Left lung (tissue), 10 donors: ENCODE results near the gene ZNF580. TPM values are rescaled to one million over a fixed set of nuclear protein-coding genes. Genes with fewer than 3 reads are reported as not detected.

ENCODE experiments used
- ATAC-seq: fragments of 200-7000 bp; cut with Tn5 transposase; one replicate; pipeline ENCODE4 v1.9.1; 2020; ENCODE audit warnings: moderate library complexity
- DNase-seq, 4 donors: peaks; one replicate each; pipeline ENCODE4 v3.0.0-alpha.2; 2013 to 2020
- H3K27ac ChIP-seq, 2 donors: fragments of 200-600 bp; sonication (generic) in 1 of 2; one replicate each; pipeline versions ENCODE4 v1.5.0 to v1.8.0; 2020 to 2021
- H3K27me3 ChIP-seq, 2 donors: fragments of 200-600 bp; sonication (generic) in 1 of 2; one replicate each; pipeline versions ENCODE4 v1.5.0 to v1.8.0; 2020 to 2021
- H3K36me3 ChIP-seq, 2 donors: fragments of 200-600 bp; sonication (generic) in 1 of 2; one replicate each; pipeline versions ENCODE4 v1.5.0 to v1.8.0; 2020 to 2021
- H3K4me1 ChIP-seq, 2 donors: fragments of 200-600 bp; one replicate each; pipeline ENCODE4 v1.8.0; 2021
- H3K4me3 ChIP-seq, 2 donors: fragments of 200-600 bp; sonication (generic) in 1 of 2; one replicate each; pipeline versions ENCODE4 v1.5.0 to v1.8.0; 2020 to 2021; ENCODE audit warnings: mild to moderate bottlenecking in 1 of 2
- H3K9me3 ChIP-seq, 2 donors: fragments of 200-600 bp; sonication (generic) in 1 of 2; one replicate each; pipeline versions ENCODE4 v1.5.0 to v1.8.0; 2020 to 2021
- CTCF ChIP-seq, 2 donors: fragments of 200-600 bp; sonication (generic) in 1 of 2; IDR thresholded peaks; one replicate each; pipeline versions ENCODE4 v1.5.0 to v1.8.0; 2021; ENCODE audit warnings: antibody characterized with exemption in 2 of 2
- intact Hi-C, 2 donors: fragments of 100-400 bp; cut with DNase I; formaldehyde crosslinking; loops; one replicate each; pipeline versions ENCODE4 v1.11.2 to v1.14.2; 2022
- polyA plus RNA-seq, 6 donors: library from polyadenylated mRNA; unstranded; fragments of 120-200 nt; gene quantifications; one replicate each; pipeline ENCODE4 v1.2.1, GENCODE V29; 2013; ENCODE audit not compliant: insufficient read length in 6 of 6
- total RNA-seq, 2 donors: library from RNA; stranded (reverse); fragmentation: NEBNext Ultra II Directional; extraction: Animal tissue kit (Norgen Biotek cat#: 25700); gene quantifications; one replicate each; pipeline ENCODE4 v1.2.1, GENCODE V29; 2021
- donor health status: DM: no; HTN: yes; CAD: no.
- donor health status: DM: no; HTN: no; CAD: no.

The ZNF580 gene
- total and polyA plus RNA-seq, 8 donors = 33.8 to 49.5 (median 39.1) TPM

GRCh38 chr19:55593096-55593772, 47.6 kb upstream of the ZNF580 start:
- H3K4me1 ChIP-seq = no peaks in the 10 kb centered on the region
- no peak overlapping the region for H3K4me3 ChIP-seq
- no peaks in the 10 kb centered on the region for H3K9me3 ChIP-seq
- intact Hi-C loops = no loop called here
- H3K36me3 ChIP-seq = peaks cover 0 to 54% of the 10 kb centered on the region in 2 donors
- DNase-seq (peak in 1 of 4 donors; percentile 71), ATAC-seq (no peak)
- no peaks in the 10 kb centered on the region for H3K27me3 ChIP-seq
- H3K27ac ChIP-seq = no peak overlapping the region
- TF ChIP-seq CTCF (IDR thresholded peaks at IDR 0.05) = no peak

GRCh38 chr19:55594996-55595545, 45.7 kb upstream of the ZNF580 start:
- no peaks in the 10 kb centered on the region for H3K9me3 ChIP-seq
- no peak overlapping the region for H3K27ac ChIP-seq
- intact Hi-C loops = no loop called here
- H3K27me3 ChIP-seq = no peaks in the 10 kb centered on the region
- DNase-seq = no peak
- TF ChIP-seq CTCF (IDR thresholded peaks at IDR 0.05) = no peak
- H3K36me3 ChIP-seq = peaks cover 0 to 54% of the 10 kb centered on the region in 2 donors
- H3K4me1 ChIP-seq = no peaks in the 10 kb centered on the region
- no peak overlapping the region for H3K4me3 ChIP-seq
- no peak for ATAC-seq

GRCh38 chr19:55596304-55596703, 44.5 kb upstream of the ZNF580 start:
- Histone ChIP-seq H3K4me1 (peaks cover 0 to 9% of the 10 kb centered on the region in 2 donors), H3K27ac (no peak overlapping the region), H3K9me3 (no peaks in the 10 kb centered on the region), H3K27me3 (no peaks in the 10 kb centered on the region), H3K4me3 (no peak overlapping the region), H3K36me3 (peaks cover 0 to 54% of the 10 kb centered on the region in 2 donors)
- intact Hi-C loops = no loop called here
- ATAC-seq (no peak), DNase-seq (no peak)
- TF ChIP-seq CTCF (IDR thresholded peaks at IDR 0.05) = no peak

- intact Hi-C loops = no loop called here
- no peak overlapping the region for H3K27ac ChIP-seq
- ATAC-seq (no peak), DNase-seq (peak in 1 of 4 donors; percentile 85)
- H3K27me3 ChIP-seq = no peaks in the 10 kb centered on the region
- H3K36me3 ChIP-seq = peaks cover 0 to 52% of the 10 kb centered on the region in 2 donors
- peaks cover 0 to 17% of the 10 kb centered on the region in 2 donors for H3K4me1 ChIP-seq
- TF ChIP-seq CTCF (IDR thresholded peaks at IDR 0.05) = no peak
- H3K4me3 ChIP-seq = no peak overlapping the region
- H3K9me3 ChIP-seq = no peaks in the 10 kb centered on the region
These were observed 43.3 kb upstream of the ZNF580 start for GRCh38 chr19:55597501-55597921.

GRCh38 chr19:55598034-55598433, 42.8 kb upstream of the ZNF580 start:
- Histone ChIP-seq H3K27me3 (no peaks in the 10 kb centered on the region), H3K4me1 (peaks cover 0 to 22% of the 10 kb centered on the region in 2 donors), H3K36me3 (peaks cover 0 to 53% of the 10 kb centered on the region in 2 donors), H3K4me3 (no peak overlapping the region), H3K27ac (no peak overlapping the region), H3K9me3 (no peaks in the 10 kb centered on the region)
- intact Hi-C loops = no loop called here
- no peak for TF ChIP-seq CTCF (IDR thresholded peaks at IDR 0.05)
- ATAC-seq (no peak), DNase-seq (no peak)
